ENCODE results near the gene FEN1. TPM values are rescaled to one million over a fixed set of nuclear protein-coding genes. Genes with fewer than 3 reads are reported as not detected.

FEN1 gene
- total and polyA plus RNA-seq, 2 experiments from 2014 or later, result 29.0 to 31.5 TPM

- H3K9me2 ChIP-seq (ENCODE audit: insufficient read depth), result no peaks in the 10 kb centered on the region
- H3K9me3 ChIP-seq (ENCODE audit: low read depth), result no peaks in the 10 kb centered on the region
- no peak overlapping the region for H3K4me3 ChIP-seq
- H3K27ac ChIP-seq, result no peak overlapping the region
- H3K36me3 ChIP-seq (ENCODE audit: low read depth), result no peaks in the 10 kb centered on the region
- H3K4me1 ChIP-seq (ENCODE audit: insufficient read depth), result no peaks in the 10 kb centered on the region
- H3K79me2 ChIP-seq (ENCODE audit: insufficient read depth), result no peaks in the 10 kb centered on the region
- H4K20me1 ChIP-seq (ENCODE audit: insufficient read depth), result no peaks in the 10 kb centered on the region
- 83 to 86% methylated on average over 11 of the region's 11 CpGs for WGBS, 2 experiments (ENCODE audit: low coverage in 1 of 2, low lambda C conversion rate in 2 of 2, missing lambda C conversion rate in 2 of 2)
- H3F3A ChIP-seq (ENCODE audit: insufficient read depth), result no peaks in the 10 kb centered on the region
- no peaks in the 10 kb centered on the region for H3K27me3 ChIP-seq (replicated peaks; ENCODE audit: insufficient read depth)
- no peak overlapping the region for H3K4me2 ChIP-seq (ENCODE audit: unreplicated experiment)
- DNase-seq, result no peak
- TF ChIP-seq EZH2 (IDR thresholded peaks at IDR 0.05; ENCODE audit: insufficient read depth, poor library complexity, severe bottlenecking) (no peak), EZH2phosphoT487 (IDR thresholded peaks at IDR 0.05; ENCODE audit: insufficient read depth, low read depth) (no peak)
- in situ Hi-C loops (cut with MboI), result no loop called here
- no peak overlapping the region for H2AFZ ChIP-seq
- H3K9ac ChIP-seq, result no peak overlapping the region
Observed at GRCh38 chr11:61782841-61783240, 9.9 kb upstream of the FEN1 start.

GRCh38 chr11:61783717-61784505, 8.8 kb upstream of the FEN1 start:
- H3K27ac ChIP-seq, result no peak overlapping the region
- no peak overlapping the region for H3K9ac ChIP-seq
- H3K4me1 ChIP-seq (ENCODE audit: insufficient read depth), result no peaks in the 10 kb centered on the region
- H3K9me2 ChIP-seq (ENCODE audit: insufficient read depth), result no peaks in the 10 kb centered on the region
- H2AFZ ChIP-seq, result no peak overlapping the region
- 0 out of 2 replicates have a peak, but pooled peaks cover 5% of the 10 kb centered on the region for H3K36me3 ChIP-seq (ENCODE audit: low read depth)
- H3F3A ChIP-seq (ENCODE audit: insufficient read depth), result no peaks in the 10 kb centered on the region
- peak; percentile 34 for DNase-seq
- no peaks in the 10 kb centered on the region for H3K27me3 ChIP-seq (replicated peaks; ENCODE audit: insufficient read depth)
- in situ Hi-C loops (cut with MboI), result no loop called here
- no peaks in the 10 kb centered on the region for H3K9me3 ChIP-seq (ENCODE audit: low read depth)
- no peak overlapping the region for H3K4me2 ChIP-seq (ENCODE audit: unreplicated experiment)
- no peak overlapping the region for H3K4me3 ChIP-seq
- WGBS, 2 experiments (ENCODE audit: low coverage in 1 of 2, low lambda C conversion rate in 2 of 2, missing lambda C conversion rate in 2 of 2), result 64 to 65% methylated on average over 13 of the region's 13 CpGs
- TF ChIP-seq EZH2 (IDR thresholded peaks at IDR 0.05; ENCODE audit: insufficient read depth, poor library complexity, severe bottlenecking) (no peak), EZH2phosphoT487 (IDR thresholded peaks at IDR 0.05; ENCODE audit: insufficient read depth, low read depth) (no peak)
- no peaks in the 10 kb centered on the region for H3K79me2 ChIP-seq (ENCODE audit: insufficient read depth)
- H4K20me1 ChIP-seq (ENCODE audit: insufficient read depth), result no peaks in the 10 kb centered on the region

- Histone ChIP-seq H3K9ac (no peak overlapping the region), H3K79me2 (ENCODE audit: insufficient read depth) (no peaks in the 10 kb centered on the region), H3K9me2 (ENCODE audit: insufficient read depth) (no peaks in the 10 kb centered on the region), H3K27me3 (replicated peaks; ENCODE audit: insufficient read depth) (no peaks in the 10 kb centered on the region), H3K4me2 (ENCODE audit: unreplicated experiment) (no peak overlapping the region), H2AFZ (no peak overlapping the region), H3K27ac (no peak overlapping the region), H4K20me1 (ENCODE audit: insufficient read depth) (no peaks in the 10 kb centered on the region), H3K9me3 (ENCODE audit: low read depth) (no peaks in the 10 kb centered on the region), H3F3A (ENCODE audit: insufficient read depth) (no peaks in the 10 kb centered on the region), H3K4me1 (ENCODE audit: insufficient read depth) (no peaks in the 10 kb centered on the region), H3K36me3 (ENCODE audit: low read depth) (0 out of 2 replicates have a peak, but pooled peaks cover 9% of the 10 kb centered on the region), H3K4me3 (no peak overlapping the region)
- no peak for TF ChIP-seq EZH2 (IDR thresholded peaks at IDR 0.05; ENCODE audit: insufficient read depth, poor library complexity, severe bottlenecking)
- TF ChIP-seq EZH2phosphoT487 (IDR thresholded peaks at IDR 0.05; ENCODE audit: insufficient read depth, low read depth), result no peak
- in situ Hi-C loops (cut with MboI), result no loop called here
- WGBS, 2 experiments (ENCODE audit: low coverage in 1 of 2, low lambda C conversion rate in 2 of 2, missing lambda C conversion rate in 2 of 2), result 69 to 79% methylated on average over 7 of the region's 7 CpGs
- DNase-seq, result no peak
Observed at GRCh38 chr11:61784506-61784805, 8.3 kb upstream of the FEN1 start.

- Histone ChIP-seq H3K27ac (no peak overlapping the region), H3K9me3 (ENCODE audit: low read depth) (no peaks in the 10 kb centered on the region), H3K4me1 (ENCODE audit: insufficient read depth) (0 out of 2 replicates have a peak, but pooled peaks cover under 1% of the 10 kb centered on the region), H2AFZ (no peak overlapping the region), H3K4me3 (no peak overlapping the region), H3K79me2 (ENCODE audit: insufficient read depth) (peaks cover 10% of the 10 kb centered on the region), H3K27me3 (replicated peaks; ENCODE audit: insufficient read depth) (no peaks in the 10 kb centered on the region), H3K36me3 (ENCODE audit: low read depth) (0 out of 2 replicates have a peak, but pooled peaks cover 12% of the 10 kb centered on the region), H4K20me1 (ENCODE audit: insufficient read depth) (no peaks in the 10 kb centered on the region), H3F3A (ENCODE audit: insufficient read depth) (no peaks in the 10 kb centered on the region), H3K4me2 (ENCODE audit: unreplicated experiment) (no peak overlapping the region), H3K9me2 (ENCODE audit: insufficient read depth) (no peaks in the 10 kb centered on the region), H3K9ac (no peak overlapping the region)
- in situ Hi-C loops (cut with MboI), result no loop called here
- WGBS, 2 experiments (ENCODE audit: low coverage in 1 of 2, low lambda C conversion rate in 2 of 2, missing lambda C conversion rate in 2 of 2), result 82 to 83% methylated on average over 11 of the region's 11 CpGs
- TF ChIP-seq EZH2phosphoT487 (IDR thresholded peaks at IDR 0.05; ENCODE audit: insufficient read depth, low read depth) (no peak), EZH2 (IDR thresholded peaks at IDR 0.05; ENCODE audit: insufficient read depth, poor library complexity, severe bottlenecking) (no peak)
- DNase-seq, result no peak
Observed at GRCh38 chr11:61785837-61786402, 6.8 kb upstream of the FEN1 start.

Data from GM23248 (cell line).